Raji (cell line): ENCODE results near the gene LSM12.

Experiments
- POLR2A ChIP-seq: IDR thresholded peaks from 2 replicates; pipeline ENCODE4 v1.6.1; 2011; ENCODE audit warnings: low read depth, low read length, control low read depth; ENCODE audit not compliant: insufficient read depth

The LSM12 gene

DNA sequence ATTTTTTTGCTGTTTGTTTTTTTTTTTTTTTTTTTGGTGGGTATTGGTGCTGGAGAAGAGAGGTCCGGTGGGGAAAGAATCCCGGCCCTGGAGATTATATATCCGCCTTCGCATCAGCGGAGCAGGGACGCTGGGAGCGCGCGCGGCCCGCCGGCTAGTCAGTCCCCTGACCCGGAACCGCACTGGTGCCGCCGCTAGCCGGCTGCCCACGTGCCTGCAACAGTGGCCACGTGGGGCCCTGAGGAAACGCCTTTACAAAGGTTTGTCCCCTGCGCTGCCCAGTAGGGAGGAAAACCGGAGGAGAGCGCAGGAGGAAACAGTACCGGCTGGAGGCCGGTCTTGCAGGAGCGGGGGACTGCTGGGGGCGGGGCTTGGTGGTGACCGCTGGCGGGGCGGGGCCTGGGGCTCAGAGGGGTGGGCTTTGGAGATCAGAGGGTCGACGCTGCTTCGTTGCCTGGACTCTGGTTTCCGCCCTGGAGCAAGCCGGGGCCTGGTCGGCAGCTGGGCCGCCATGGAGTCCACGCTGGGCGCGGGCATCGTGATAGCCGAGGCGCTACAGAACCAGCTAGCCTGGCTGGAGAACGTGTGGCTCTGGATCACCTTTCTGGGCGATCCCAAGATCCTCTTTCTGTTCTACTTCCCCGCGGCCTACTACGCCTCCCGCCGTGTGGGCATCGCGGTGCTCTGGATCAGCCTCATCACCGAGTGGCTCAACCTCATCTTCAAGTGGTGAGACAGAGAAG, 4.2 kb upstream of the LSM12 start, which contains the start of gene G6PC3:
Gene G6PC3, plus strand, starts transcription at position 281 of the 743 bp plus-strand sequence. Its CDS starts 231 bp downstream, at position 512.
- TF ChIP-seq POLR2A, result peak; percentile 98

DNA sequence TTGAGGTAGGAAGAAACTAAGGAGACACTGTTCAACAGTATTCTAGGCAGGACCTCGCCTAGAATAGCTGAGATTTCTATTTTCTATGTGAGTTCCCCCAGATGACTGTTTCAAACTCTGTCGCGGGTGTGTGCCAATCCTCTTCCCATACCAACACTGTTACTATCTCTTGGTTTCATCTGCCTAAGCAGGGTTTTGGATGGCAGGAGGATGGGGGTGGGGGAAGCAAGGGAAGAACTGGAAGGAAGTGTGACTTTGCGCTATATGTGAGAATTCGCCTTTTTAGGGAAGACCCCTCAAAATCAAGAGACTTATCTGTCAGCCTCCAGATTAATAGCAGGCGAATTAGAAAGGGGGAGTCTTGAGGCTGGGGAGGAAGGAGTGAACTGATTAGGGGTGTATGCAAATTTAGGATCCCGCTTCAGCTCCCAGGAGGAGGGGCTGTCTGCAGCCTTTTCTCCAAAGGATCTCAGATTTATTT, 3.5 kb upstream of the LSM12 start:
- no peak for TF ChIP-seq POLR2A

DNA sequence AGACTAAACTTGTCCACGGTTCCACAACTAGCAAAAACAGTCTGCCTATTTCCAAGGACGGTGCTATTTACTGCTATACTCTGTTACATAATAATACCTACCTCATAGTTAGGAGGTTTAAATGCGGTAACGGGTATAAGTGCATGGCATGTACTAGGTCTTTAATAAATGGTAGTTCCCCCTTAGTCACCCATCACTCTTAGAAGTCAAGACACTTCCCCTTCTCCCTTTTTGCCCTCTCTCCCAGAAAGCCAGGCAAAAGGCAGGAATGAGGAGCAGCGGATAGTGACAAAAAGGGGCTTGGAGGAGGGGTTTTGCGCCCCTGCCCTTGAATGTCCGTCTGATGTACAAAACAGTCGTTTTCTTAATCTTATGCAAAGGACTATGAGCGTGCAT, 1.1 kb upstream of the LSM12 start:
- no peak for TF ChIP-seq POLR2A

DNA sequence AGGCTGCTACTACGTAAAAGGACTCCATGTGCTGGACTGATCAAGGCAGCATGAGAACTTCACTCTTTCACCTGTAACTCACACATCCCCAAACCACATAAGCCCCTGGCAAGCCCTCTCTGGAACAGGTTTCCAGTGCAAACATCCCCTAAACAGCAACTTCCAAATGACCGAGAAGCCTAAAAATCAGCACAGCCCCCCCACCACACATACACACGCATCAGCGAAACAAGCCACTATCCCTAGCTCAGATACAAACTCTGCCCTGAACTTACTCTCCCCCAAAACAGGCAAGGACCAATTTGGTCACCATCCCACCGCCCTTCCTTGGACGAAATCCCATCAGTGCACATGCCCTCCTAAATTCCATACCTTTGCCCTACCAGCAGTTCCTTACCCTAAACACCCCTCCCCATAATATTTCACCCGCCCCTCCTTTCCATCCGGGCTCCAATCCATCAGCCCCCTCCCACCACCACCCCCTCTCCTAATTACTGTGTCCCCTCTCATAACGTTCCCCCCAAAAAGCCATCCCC, 735 bp downstream of the LSM12 start:
- TF ChIP-seq POLR2A, result no peak

DNA sequence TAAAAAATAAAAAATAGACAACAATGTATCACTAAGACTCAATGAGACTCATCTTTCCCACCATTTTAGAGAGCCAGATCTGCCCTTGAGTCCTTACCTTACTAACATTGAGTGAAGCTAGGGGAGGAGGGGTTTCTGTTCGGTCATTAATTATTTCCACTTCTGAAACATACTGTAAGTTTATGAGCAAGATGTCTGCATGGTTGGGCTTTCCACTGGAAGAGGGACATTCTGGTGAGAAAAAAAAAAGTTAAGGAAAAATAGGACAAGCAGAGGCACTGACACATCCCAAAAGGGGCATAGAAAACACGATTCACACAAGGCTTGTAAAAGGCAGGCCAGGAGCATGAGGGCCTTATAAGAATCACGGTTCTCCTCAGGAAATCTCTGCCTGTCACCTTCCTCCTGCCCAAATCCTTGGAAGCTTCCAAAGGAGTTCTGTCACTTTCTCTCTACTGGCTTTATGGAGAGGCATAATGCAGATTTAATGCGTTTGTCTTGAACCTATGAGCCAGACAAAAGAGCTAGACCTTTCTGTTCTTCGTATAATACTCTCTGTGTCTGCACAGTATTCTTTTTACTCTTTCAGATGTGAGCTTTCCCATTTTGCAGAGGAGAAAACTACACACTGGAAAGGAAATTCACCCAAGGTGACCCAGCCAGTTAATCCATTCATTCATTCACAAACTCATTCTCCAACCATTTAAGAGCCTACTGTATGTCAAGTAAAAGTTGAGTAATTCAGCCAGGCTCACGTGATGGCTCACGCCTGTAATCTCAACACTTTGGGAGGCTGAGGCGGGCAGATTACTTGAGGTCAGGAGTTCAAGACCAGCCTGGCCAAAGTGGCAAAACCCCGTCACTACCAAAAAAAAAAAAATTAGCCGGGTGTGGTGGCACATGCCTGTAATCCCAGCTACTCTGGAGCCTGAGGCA, 2.5 kb downstream of the LSM12 start:
- TF ChIP-seq POLR2A, result no peak

DNA sequence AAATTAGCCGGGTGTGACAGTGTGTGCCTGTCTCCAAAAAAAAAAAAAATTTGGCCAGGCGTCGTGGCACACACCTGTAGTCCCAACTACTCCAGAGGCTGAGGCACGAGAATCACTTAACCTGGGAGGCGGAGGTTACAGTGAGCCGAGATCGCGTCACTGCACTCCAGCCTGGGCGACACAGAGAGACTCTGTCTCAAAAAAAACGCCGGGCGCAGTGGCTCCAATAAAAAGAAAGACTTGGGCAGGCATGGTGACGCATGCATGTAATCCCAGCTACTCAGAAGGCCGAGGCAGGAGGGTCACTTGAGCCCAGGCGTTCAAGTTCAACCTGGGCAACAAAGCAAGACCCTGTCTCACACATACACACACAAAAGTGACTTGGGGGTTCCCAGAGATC, 3.6 kb downstream of the LSM12 start:
- TF ChIP-seq POLR2A, result no peak

DNA sequence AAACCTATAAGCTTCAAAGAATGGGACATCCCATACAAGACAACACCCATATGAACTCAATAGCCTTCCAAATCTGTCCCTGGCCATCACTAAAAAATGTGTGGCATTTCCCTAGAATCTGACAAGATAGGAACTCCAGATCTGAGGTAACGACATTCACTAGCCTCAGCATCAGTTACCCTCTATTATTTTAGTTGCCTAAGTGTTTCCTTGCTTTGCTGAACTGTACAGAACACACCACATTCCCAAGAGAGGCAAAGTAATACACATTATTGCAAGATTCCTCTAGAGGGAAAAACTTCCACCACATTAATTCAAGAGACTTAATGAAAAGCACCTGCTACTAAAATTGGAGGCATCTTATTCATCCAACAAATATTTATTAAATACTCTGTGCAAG, 5.0 kb downstream of the LSM12 start:
- TF ChIP-seq POLR2A, result no peak

DNA sequence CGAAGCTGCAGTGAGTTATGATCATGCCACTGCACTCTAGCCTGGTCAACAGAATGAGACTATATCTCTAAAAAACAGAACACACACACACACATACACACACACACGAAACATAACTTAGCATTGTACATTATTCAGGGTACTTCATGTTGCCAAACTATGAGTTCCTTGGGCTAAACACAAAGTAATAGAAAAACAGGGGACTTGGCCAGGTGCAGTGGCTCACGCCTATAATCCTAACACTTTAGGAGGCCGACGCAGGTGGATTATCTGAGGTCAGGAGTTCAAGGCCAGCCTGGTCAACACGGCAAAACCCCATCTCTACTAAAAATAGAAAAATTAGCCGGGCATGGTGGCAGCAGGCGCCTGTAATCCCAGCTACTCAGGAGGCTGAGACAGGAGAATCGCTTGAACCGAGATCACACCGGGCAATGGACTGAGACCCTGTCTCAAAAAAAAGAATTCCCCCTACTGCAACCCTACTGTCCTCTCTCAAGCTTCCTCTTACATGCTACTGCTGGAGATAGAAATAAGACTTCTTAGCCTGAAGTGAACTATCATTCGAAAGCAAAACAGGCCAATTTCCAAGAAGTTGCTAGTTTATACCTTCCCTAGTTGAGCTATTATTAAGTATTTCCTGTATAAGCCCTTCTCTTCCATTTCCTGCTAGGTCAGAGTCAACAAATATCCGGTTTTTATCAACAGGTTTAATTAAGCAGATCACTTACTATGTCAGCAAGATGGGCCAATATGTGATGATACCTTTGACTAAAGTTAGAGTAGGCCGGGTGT, 7.2 kb downstream of the LSM12 start:
- TF ChIP-seq POLR2A, result no peak

DNA sequence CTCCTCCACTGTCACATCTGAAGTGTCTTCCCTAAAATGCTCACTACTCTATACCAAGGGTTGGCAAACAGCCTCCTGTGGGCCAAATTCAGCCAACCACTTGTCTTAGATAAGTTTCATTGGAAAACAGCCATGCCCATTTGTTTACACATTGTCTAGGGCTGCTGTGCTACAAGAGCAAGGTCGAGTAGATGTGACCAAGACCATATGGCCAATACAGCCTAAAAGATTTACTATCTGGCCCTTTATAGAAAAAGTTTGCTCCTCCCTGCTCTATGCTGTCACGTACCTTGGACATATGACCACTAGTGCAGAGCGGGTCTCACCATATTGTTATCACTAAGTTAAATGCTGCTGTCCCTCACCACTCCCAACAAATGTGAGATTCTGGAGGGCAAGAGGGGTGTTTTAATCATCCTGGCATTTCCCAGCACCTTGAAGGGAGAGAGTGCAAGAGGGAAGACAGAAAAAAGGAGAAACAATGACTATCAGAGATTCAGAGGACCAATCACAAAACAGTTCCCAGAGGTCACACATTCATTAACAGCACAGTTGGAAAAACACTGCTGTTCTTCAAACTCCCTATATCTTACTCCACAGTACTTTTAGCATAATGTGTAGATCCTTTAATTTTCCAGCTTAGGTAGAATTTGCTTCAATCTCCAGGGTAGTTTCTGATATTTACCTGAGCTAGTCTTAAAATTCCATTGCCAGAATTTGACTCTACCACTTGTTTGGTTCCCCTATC, 13.2 kb downstream of the LSM12 start:
- TF ChIP-seq POLR2A, result no peak

DNA sequence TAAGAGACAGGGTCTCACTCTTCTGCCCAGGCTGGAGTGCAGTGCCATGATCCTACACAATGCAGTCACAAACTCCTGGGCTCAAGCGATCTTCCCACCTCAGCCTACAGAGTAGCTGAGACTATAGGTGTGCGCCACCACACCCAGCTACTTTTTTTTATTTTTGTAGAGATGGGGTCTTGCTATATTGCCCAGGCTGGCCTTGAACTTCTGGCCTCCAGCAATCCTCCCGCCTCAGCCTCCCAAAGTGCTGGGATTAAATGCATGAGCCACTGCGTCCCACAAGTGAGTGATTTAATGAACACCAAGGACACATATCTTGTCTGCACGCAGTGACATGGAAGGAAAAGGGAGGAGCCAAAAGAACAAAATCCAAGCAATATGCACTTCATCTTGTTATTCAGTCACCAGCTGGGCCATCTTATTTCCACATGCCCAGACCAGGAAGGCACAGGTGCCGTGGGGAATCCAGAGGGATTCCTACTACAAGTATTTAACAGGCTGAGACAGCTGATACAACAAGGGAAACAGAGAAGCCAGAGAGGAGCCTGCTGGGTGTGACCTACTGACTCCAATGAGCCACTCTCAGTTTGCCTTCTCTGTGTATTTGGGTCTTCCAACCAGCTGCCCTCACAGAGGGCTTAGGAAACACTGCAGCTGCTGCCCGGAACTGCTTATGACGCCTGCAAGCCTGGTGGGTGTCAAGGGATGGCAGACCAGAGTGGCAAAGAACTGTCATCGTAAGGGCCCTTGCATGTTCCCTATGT, 17.0 kb downstream of the LSM12 start:
- TF ChIP-seq POLR2A, result no peak

DNA sequence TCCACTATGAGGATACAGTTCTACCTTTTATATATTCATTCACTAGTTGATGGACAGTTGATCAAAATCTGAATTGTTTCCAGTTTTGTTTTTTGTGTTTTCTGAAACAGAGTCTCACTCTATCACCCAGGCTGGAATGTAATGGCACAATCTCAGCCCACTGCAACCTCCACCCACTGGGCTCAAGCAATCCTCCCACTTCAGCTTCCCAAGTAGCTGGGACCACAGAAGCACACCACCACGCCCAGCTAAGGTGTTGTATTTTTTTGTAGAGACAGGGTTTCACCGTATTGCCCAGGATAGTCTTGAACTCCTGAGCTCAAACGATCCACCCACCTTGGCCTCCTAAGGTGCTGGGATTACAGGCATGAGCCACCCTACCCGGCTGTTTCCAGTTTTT, 21.0 kb downstream of the LSM12 start:
- TF ChIP-seq POLR2A, result no peak

DNA sequence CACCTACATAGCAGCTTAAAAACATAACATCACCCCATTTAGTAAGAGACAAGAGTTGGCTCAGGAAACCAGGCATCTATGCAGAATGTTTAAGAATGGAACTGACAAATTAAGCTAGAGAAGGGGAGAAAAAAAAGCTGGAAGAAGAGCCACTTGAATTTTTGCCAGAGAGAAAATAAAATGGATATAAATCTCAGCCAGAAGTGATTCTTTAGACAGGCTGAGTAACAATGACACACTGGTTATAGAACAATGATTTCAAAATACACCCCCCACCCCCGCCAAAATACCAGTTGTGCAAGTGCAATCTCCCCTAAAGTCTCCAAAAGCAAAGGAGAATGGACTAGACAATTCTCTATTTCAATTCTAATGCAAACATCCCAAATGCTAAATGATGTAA, 22.4 kb downstream of the LSM12 start:
- TF ChIP-seq POLR2A, result no peak

DNA sequence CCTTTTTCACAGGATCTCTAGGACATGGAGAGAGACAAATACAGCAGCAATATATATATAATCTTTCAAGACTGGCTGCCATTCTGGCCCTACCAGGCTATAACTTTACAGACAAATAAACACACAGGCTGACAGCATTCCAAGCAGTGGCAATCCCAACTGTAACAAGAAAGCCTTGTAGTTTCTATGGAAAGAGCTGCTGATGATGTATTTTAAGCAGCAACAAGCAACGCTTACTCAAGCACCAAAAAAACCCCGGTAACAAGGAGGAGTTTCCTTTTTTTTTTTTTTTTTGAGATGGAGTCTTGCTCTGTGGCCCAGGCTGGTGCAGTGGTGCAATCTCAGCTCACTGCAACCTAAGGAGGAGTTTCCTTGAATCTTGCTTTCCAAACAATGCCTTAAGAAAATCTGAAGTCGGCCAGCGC, 23.2 kb downstream of the LSM12 start:
- TF ChIP-seq POLR2A, result no peak
